Neural progenitor cell (in vitro differentiated cells): ENCODE data around the gene KTI12. TPM values are rescaled to one million over a fixed set of nuclear protein-coding genes. Genes with fewer than 3 reads are reported as not detected.

Experiments
- DNase-seq: peaks from one replicate; pipeline ENCODE4 v3.0.0-alpha.2; 2016; ENCODE audit warnings: low spot score
- H2AFZ ChIP-seq: fragments of 200-600 bp; sonication (generic); replicated peaks from 2 replicates; pipeline ENCODE4 v1.6.1; 2016; ENCODE audit warnings: antibody characterized with exemption
- H3F3A ChIP-seq: fragments of 200-600 bp; sonication (generic); 2 replicates; pipeline ENCODE4 v1.6.1; 2016; ENCODE audit warnings: antibody characterized with exemption, low read depth
- H3K27ac ChIP-seq: fragments of 200-600 bp; sonication (generic); 2 replicates; pipeline ENCODE4 v1.5.1; 2016; ENCODE audit warnings: mild to moderate bottlenecking
- H3K27me3 ChIP-seq: fragments of 200-600 bp; sonication (generic); 2 replicates; pipeline ENCODE4 v1.6.1; 2016; ENCODE audit warnings: mild to moderate bottlenecking, moderate library complexity
- H3K36me3 ChIP-seq: fragments of 200-600 bp; sonication (generic); 2 replicates; pipeline ENCODE4 v1.5.1; 2016
- H3K4me1 ChIP-seq: fragments of 200-600 bp; sonication (generic); 2 replicates; pipeline ENCODE4 v1.6.1; 2016; ENCODE audit warnings: mixed run types
- H3K4me2 ChIP-seq: fragments of 200-600 bp; sonication (generic); 2 replicates; pipeline ENCODE4 v1.6.1; 2016
- H3K4me3 ChIP-seq: fragments of 200-600 bp; sonication (generic); 2 replicates; pipeline ENCODE4 v1.5.1; 2016
- H3K79me2 ChIP-seq: fragments of 200-600 bp; sonication (generic); 2 replicates; pipeline ENCODE4 v1.6.1; 2016; ENCODE audit warnings: low read depth
- H3K9ac ChIP-seq: fragments of 200-600 bp; sonication (generic); 2 replicates; pipeline ENCODE4 v1.6.1; 2016
- H3K9me3 ChIP-seq: fragments of 200-600 bp; sonication (generic); 2 replicates; pipeline ENCODE4 v1.5.1; 2016; ENCODE audit warnings: low read depth
- H4K20me1 ChIP-seq: fragments of 200-600 bp; sonication (generic); 2 replicates; pipeline ENCODE4 v1.6.1; 2016; ENCODE audit warnings: low read depth
- H3K27ac Mint-ChIP-seq: 3 replicates; pipeline ENCODE4 v1.8.0; 2021; ENCODE audit warnings: mixed read lengths
- H3K27me3 Mint-ChIP-seq: 2 replicates; pipeline ENCODE4 v1.8.0; 2022; ENCODE audit warnings: low read depth, mild to moderate bottlenecking, inconsistent platforms, moderate library complexity, mixed read lengths; ENCODE audit not compliant: insufficient read depth
- H3K36me3 Mint-ChIP-seq: 3 replicates; pipeline ENCODE4 v1.8.0; 2021; ENCODE audit warnings: mixed read lengths
- H3K4me1 Mint-ChIP-seq: 3 replicates; pipeline ENCODE4 v1.8.0; 2021; ENCODE audit warnings: mixed read lengths
- H3K4me3 Mint-ChIP-seq: 3 replicates; pipeline ENCODE4 v1.8.0; 2021; ENCODE audit warnings: mild to moderate bottlenecking, moderate library complexity, mixed read lengths
- H3K9me3 Mint-ChIP-seq: 3 replicates; pipeline ENCODE4 v1.8.0; 2020; ENCODE audit warnings: mixed read lengths
- CTCF ChIP-seq: fragments of 200-600 bp; sonication (generic); IDR thresholded peaks from 2 replicates; pipeline ENCODE4 v1.5.1; 2017; ENCODE audit warnings: antibody characterized with exemption, mild to moderate bottlenecking
- EZH2 ChIP-seq: fragments of 200-600 bp; sonication (generic); IDR thresholded peaks from 2 replicates; pipeline ENCODE4 v1.6.1; 2017; ENCODE audit warnings: antibody characterized with exemption, mild to moderate bottlenecking, moderate library complexity
- EZH2phosphoT487 ChIP-seq: fragments of 200-600 bp; sonication (generic); IDR thresholded peaks from 2 replicates; pipeline ENCODE4 v1.6.1; 2017; ENCODE audit warnings: antibody characterized with exemption
- total RNA-seq: library from RNA; depleted of rRNA; stranded (reverse); fragments of >200 nt; gene quantifications from 2 replicates; pipeline ENCODE4 v1.2.3, GENCODE V29; 2015; ENCODE audit warnings: low replicate concordance

KTI12 gene
- total RNA-seq, 1 donor from 2014 or later, result 3.5 TPM

GRCh38 chr1:52003877-52004276 is 29.7 kb downstream of the KTI12 start:
- DNase-seq, result no peak
- Histone ChIP-seq H4K20me1 (no peaks in the 10 kb centered on the region), H3K4me2 (no peak overlapping the region), H3K4me1 (peaks cover 17% of the 10 kb centered on the region), H3K9me3 (no peaks in the 10 kb centered on the region), H3K27me3 (no peaks in the 10 kb centered on the region), H2AFZ (no peak overlapping the region), H3K4me3 (no peak overlapping the region), H3K27ac (no peak overlapping the region), H3K9ac (no peak overlapping the region), H3K79me2 (no peaks in the 10 kb centered on the region), H3F3A (peaks cover 26% of the 10 kb centered on the region), H3K36me3 (no peaks in the 10 kb centered on the region)
- H3K4me3 Mint-ChIP-seq, result no peak overlapping the region
- H3K36me3 Mint-ChIP-seq, result no peaks in the 10 kb centered on the region
- no peaks in the 10 kb centered on the region for H3K9me3 Mint-ChIP-seq
- peaks cover 14% of the 10 kb centered on the region for H3K27me3 Mint-ChIP-seq
- peaks cover 19% of the 10 kb centered on the region for H3K4me1 Mint-ChIP-seq
- no peak overlapping the region for H3K27ac Mint-ChIP-seq
- TF ChIP-seq CTCF, result no peak

- Histone ChIP-seq H3K9me3 (no peaks in the 10 kb centered on the region), H3K36me3 (no peaks in the 10 kb centered on the region), H3K4me2 (no peak overlapping the region), H3K79me2 (no peaks in the 10 kb centered on the region), H3K4me3 (no peak overlapping the region), H3K27me3 (no peaks in the 10 kb centered on the region), H4K20me1 (no peaks in the 10 kb centered on the region), H3K27ac (no peak overlapping the region), H3F3A (peaks cover 15% of the 10 kb centered on the region), H3K9ac (no peak overlapping the region), H2AFZ (no peak overlapping the region), H3K4me1 (peaks cover 14% of the 10 kb centered on the region)
- TF ChIP-seq CTCF, result peak; percentile 94
- no peak for TF ChIP-seq EZH2
- no peak for TF ChIP-seq EZH2phosphoT487
- Mint-ChIP-seq H3K27me3 (peaks cover 10% of the 10 kb centered on the region), H3K4me3 (no peak overlapping the region), H3K9me3 (no peaks in the 10 kb centered on the region), H3K27ac (no peak overlapping the region), H3K36me3 (no peaks in the 10 kb centered on the region), H3K4me1 (peaks cover 21% of the 10 kb centered on the region)
- DNase-seq, result peak; percentile 90
Measured at GRCh38 chr1:52002038-52002917, 31.3 kb downstream of the KTI12 start.

GRCh38 chr1:51998701-51999100 is 34.9 kb downstream of the KTI12 start:
- no peaks in the 10 kb centered on the region for H3K27me3 Mint-ChIP-seq
- no peaks in the 10 kb centered on the region for H3K36me3 Mint-ChIP-seq
- Histone ChIP-seq H3K4me3 (no peak overlapping the region), H3K9me3 (no peaks in the 10 kb centered on the region), H3F3A (no peaks in the 10 kb centered on the region), H3K4me1 (peaks cover 4% of the 10 kb centered on the region), H3K27ac (no peak overlapping the region), H3K4me2 (no peak overlapping the region), H3K36me3 (no peaks in the 10 kb centered on the region), H3K79me2 (no peaks in the 10 kb centered on the region), H3K9ac (no peak overlapping the region), H2AFZ (no peak overlapping the region), H3K27me3 (no peaks in the 10 kb centered on the region), H4K20me1 (no peaks in the 10 kb centered on the region)
- H3K9me3 Mint-ChIP-seq, result no peaks in the 10 kb centered on the region
- DNase-seq, result no peak
- no peak overlapping the region for H3K27ac Mint-ChIP-seq
- H3K4me1 Mint-ChIP-seq, result peaks cover 9% of the 10 kb centered on the region
- no peak for TF ChIP-seq CTCF
- TF ChIP-seq EZH2phosphoT487, result no peak
- TF ChIP-seq EZH2, result no peak
- H3K4me3 Mint-ChIP-seq, result no peak overlapping the region
